Measurements from ENCODE around the gene RNF149.
"Not testable (repeated sequence)": the region's sequence is repeated elsewhere in the genome, so short reads cannot be mapped to it uniquely, and the experiment has no call there.

Gene RNF149, protein sequence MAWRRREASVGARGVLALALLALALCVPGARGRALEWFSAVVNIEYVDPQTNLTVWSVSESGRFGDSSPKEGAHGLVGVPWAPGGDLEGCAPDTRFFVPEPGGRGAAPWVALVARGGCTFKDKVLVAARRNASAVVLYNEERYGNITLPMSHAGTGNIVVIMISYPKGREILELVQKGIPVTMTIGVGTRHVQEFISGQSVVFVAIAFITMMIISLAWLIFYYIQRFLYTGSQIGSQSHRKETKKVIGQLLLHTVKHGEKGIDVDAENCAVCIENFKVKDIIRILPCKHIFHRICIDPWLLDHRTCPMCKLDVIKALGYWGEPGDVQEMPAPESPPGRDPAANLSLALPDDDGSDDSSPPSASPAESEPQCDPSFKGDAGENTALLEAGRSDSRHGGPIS

DNA sequence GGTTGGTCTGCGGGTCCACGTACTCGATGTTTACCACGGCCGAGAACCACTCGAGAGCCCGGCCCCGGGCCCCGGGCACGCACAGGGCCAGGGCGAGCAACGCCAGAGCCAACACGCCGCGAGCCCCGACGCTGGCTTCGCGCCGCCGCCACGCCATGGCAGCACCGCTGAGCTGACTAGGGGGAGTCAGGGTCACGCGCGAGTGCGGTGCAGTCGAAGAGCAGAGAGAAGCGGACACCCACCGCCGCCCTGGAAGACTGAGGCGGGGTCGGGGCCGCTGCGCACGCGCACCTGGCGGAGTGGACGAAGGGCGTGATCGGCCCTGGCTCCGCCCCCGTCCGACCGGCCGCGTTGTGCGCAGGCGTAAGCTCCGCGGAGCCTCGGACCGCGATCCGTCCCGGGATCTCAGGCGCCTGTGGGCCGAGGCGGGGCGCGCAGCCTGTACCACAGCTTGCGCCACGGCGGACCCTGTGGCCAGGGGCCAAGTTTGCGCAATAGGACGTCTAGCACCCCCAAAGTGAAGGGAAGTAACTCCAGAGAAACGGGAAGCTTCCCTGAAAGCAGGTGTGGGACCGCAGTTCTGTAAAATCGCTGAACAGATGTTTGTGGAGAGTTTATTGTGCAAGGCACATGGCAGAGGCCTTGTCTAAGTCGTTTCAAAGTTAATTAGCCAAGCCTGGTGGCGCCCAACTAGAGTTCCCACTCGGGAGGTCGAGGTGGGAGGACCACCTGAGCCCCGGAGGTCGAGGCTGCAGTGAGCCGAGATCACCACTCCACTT is at the start of gene RNF149:
Gene RNF149, minus strand, starts transcription at position 270 of the 779 bp plus-strand sequence. Its CDS starts 113 bp downstream, at position 157.
- DNase-seq (ENCODE audit: low spot score): peak; percentile 100

- no peak for DNase-seq (ENCODE audit: low spot score)
These were observed 48.9 kb upstream of the RNF149 start for GRCh38 chr2:101357376-101357775.

DNA sequence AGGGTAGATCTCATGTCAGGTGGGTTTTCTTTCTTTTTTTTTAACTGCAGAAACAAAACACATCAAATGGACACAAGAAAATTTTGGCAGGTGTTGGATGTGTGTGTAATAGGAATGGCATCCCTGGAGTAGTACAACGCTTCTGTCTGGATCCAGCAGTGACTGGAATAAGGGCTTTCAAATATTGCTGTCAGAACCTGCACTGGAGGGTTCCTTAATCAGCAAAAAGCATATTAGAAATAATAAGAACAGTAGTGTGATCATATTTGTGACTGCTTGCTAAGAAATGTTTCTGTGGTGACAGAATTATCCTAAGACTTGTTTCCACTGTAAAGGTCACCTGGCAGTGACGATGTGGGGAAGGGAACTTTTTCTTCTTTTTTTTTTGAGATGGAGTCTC is 48.0 kb upstream of the RNF149 start:
- DNase-seq (ENCODE audit: low spot score): no peak

DNA sequence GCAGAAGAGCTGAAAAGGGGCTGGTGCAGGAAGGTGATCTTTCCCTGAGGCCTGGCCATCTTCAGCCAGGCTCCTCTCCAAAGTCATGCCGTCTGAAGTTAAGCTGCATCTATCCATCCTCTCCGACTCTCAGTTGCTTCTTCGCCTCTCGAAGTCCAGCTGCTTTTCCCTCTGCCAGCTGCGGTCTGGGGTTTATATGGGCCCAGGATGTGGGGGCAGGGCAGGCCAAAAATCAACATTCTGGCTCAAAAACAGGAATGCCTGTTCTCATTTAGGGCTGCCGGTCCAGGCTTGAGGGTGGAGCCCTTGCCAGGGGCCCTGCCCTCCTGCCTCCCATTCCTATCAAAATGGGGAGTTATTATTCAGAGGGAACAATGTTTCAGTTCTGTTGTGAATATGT is 47.6 kb upstream of the RNF149 start:
- no peak for DNase-seq (ENCODE audit: low spot score)

DNA sequence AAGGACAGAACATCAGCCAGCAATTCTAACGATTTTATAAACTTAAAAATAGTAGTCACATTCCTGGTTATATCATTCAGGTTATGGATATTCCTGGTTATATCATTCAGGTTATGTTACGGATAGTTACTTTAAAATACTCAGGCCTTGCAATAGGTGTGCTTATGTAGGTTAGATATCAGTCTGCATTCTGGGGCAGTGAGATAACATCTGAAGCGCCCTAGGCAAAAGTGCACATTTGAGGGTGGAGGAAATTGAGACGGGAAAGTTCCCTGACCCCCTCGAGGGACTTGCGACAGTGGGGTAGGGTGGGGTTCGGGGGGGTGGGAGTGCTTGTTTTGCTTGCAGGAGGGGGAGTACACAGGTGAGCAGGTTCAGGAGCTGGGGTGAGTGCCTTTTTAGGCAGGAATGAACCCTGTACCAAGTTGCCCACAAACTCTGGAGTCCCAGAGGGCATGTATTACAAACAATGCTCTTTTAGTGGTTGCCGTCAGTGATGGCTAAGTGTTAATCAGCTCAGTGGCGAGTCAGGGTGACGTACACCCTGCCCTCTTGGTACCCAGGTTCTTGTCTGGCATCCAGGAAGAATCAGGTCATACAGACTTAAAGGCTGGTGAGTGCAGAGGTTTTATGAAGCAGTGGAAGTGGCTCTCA is 47.0 kb upstream of the RNF149 start:
- no peak for DNase-seq (ENCODE audit: low spot score)

GRCh38 chr2:101354420-101355311 is 46.2 kb upstream of the RNF149 start:
- DNase-seq (ENCODE audit: low spot score): no peak

DNA sequence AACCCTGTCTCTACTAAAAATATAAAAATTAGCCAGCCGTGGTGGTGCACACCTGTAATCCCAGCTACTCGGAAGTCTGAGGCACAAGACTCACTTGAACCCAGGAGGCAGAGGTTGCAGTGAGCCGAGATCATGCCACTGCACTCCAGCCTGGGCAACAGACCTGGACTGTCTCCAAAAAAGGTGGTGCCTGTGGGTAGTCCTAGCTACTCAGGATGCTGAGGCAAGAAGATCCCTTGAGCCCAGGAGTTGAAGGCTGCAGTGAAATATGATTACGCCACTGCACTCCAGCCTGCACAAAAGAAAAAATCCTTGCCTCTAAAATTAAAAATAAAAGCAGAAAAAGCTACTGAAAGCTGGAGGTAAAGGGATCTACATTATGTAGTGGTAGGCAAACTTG is 44.1 kb upstream of the RNF149 start:
- not testable (repeated sequence) for DNase-seq (ENCODE audit: low spot score)

- no peak for DNase-seq (ENCODE audit: low spot score)
These were observed 42.7 kb upstream of the RNF149 start for GRCh38 chr2:101351207-101351606.

DNA sequence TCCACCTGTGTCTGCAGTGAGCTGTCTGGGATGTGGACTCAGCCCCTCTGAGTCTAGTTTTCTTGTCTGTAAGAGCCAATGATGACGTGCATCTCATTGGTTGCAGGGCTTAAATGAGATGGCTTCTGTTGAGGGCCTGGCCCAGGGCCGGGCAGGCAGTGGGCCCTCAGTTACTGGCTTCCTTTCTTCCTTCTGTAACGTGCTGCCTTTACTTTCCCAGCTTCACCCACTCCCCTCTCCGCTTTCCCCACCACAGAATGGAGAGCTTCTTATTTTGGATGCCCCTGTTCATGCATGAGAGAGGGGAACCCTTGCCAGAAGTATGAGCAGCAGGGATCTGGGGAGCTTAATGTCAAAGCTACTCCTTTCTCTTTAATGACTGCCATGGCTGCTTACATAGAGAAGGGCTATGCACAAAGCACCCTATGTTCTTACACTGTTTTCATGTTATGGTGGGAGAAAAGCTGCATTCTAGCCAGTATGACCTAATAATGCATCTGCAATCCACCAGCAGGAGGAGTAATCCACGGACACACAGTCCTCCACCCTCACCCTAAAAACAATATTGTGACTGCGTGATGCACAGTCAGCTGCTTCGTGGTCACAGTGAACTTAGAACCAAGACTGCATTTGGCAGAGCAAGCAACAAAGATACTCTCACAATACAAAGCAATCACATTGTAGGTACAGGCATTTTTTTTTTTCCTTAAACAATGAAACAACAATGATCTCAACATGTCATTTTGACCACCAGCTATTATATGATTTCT is 41.6 kb upstream of the RNF149 start:
- no peak for DNase-seq (ENCODE audit: low spot score)

- DNase-seq (ENCODE audit: low spot score): no peak
These were observed 40.4 kb upstream of the RNF149 start for GRCh38 chr2:101348883-101349282.

DNA sequence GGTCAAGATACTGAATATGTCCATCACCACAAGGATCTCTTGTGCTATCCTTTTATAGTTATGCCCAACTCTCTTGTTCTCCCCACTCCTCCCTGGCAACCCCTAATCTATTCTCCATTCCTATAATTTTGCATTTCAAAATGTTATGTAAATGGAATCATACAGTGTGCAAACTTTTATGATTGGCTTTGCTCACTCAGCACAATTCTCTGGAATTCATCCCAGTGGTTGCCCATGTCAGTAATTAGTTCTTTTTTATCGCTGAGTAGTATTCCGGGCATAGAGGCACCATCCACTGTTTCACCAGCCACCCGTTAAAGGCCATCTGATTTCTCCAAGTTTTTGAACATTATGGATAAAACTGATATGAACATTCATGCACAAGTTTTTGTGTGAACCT is 38.4 kb upstream of the RNF149 start:
- DNase-seq (ENCODE audit: low spot score): no peak

DNA sequence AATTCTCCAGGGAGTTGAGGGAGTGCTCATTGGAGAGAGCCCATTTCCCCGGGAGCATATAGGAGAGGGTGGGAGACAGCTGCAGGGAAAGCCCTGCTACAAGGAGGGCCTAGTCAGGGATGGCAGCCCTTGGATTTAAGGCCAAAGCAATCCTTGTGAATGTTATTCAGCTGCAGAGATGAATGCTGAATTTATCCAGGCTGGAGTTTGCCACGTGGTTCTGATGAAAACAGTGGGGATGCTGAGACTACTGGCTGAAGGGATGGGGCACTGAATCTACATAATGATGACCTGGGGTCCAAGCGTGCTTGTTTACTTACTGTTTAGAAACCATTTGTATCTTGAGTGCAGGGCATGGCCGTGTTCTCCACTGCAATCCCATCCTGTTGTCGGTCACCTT is 35.6 kb upstream of the RNF149 start:
- no peak for DNase-seq (ENCODE audit: low spot score)

DNA sequence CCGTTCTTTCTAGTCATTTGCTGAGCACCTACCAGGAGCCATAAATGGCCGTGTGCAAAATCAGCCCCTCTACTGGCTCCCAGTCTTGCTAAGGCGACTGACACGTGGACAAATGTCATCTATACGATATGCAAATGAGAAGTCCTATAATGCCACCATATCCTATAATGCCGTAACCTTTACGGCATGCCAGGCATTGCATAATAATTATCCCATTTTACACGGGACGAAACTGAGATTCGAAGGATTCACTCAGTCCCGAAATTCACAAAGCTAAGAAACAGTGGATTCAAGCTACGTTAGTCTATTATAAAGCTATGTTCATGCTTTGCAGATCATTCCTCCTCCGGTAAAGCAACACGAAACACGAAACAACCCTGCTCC is 34.1 kb upstream of the RNF149 start:
- DNase-seq (ENCODE audit: low spot score): no peak

GRCh38 chr2:101341901-101342624 is 33.6 kb upstream of the RNF149 start:
- peak; percentile 78 for DNase-seq (ENCODE audit: low spot score)

GRCh38 chr2:101341421-101341820 is 32.9 kb upstream of the RNF149 start:
- no peak for DNase-seq (ENCODE audit: low spot score)

GRCh38 chr2:101340141-101340551 is 31.6 kb upstream of the RNF149 start:
- no peak for DNase-seq (ENCODE audit: low spot score)

- no peak for DNase-seq (ENCODE audit: low spot score)
These were observed 30.9 kb upstream of the RNF149 start for GRCh38 chr2:101339266-101339880.

DNA sequence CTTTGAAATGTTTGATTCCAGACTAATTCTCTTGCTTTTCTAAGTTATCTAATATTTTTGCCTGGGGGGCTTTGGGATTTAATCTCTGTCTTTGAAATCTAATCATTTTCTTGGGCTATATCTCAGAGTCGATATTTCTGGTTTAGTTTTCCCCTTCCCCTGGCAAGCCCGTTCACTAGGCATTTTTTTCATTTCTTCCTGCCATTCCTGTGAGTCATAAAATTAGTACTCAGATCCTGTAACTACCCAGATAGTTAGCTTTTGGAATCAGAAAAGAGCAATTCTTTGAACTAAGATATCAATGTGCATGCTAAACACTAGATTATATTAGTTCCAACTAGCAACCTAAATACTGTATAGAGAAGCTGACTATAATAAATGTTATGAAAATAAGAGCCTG is 29.4 kb upstream of the RNF149 start:
- no peak for DNase-seq (ENCODE audit: low spot score)

GRCh38 chr2:101332885-101333766 is 24.6 kb upstream of the RNF149 start:
- DNase-seq (ENCODE audit: low spot score): no peak

All from iPS-NIHi11 (cell line).